ENCODE measurements around the gene EPB41L3.

GRCh38 chr18:5391409-5391808, 152.4 kb downstream of the EPB41L3 start:
- TF ChIP-seq CTCF (IDR thresholded peaks at IDR 0.05) (no peak), POLR2A (IDR thresholded peaks at IDR 0.05) (no peak)
